ENCODE results near the gene MAP2K4.
"Not testable (repeated sequence)": the region's sequence is repeated elsewhere in the genome, so short reads cannot be mapped to it uniquely, and the experiment has no call there.

The MAP2K4 gene

GRCh38 chr17:12134587-12134986 lies 113.9 kb downstream of the MAP2K4 start:
- no peak for DNase-seq (ENCODE audit: low spot score)
- no peak for TF ChIP-seq CTCF (IDR thresholded peaks at IDR 0.05; ENCODE audit: extremely low read depth, missing control alignments)

GRCh38 chr17:12136243-12136642 lies 115.6 kb downstream of the MAP2K4 start:
- TF ChIP-seq CTCF (IDR thresholded peaks at IDR 0.05; ENCODE audit: extremely low read depth, missing control alignments): no peak
- DNase-seq (ENCODE audit: low spot score): no peak

- no peak for TF ChIP-seq CTCF (IDR thresholded peaks at IDR 0.05; ENCODE audit: extremely low read depth, missing control alignments)
- no peak for DNase-seq (ENCODE audit: low spot score)
These were observed 116.0 kb downstream of the MAP2K4 start for GRCh38 chr17:12136646-12137045.

GRCh38 chr17:12137859-12138258 lies 117.2 kb downstream of the MAP2K4 start:
- DNase-seq (ENCODE audit: low spot score): no peak
- no peak for TF ChIP-seq CTCF (IDR thresholded peaks at IDR 0.05; ENCODE audit: extremely low read depth, missing control alignments)

- TF ChIP-seq CTCF (IDR thresholded peaks at IDR 0.05; ENCODE audit: extremely low read depth, missing control alignments): no peak
- DNase-seq (ENCODE audit: low spot score): no peak
These were observed 120.0 kb downstream of the MAP2K4 start for GRCh38 chr17:12140685-12141084.

GRCh38 chr17:12162187-12162586 lies 141.5 kb downstream of the MAP2K4 start:
- DNase-seq (ENCODE audit: low spot score): not testable (repeated sequence)

- no peak for TF ChIP-seq CTCF (IDR thresholded peaks at IDR 0.05; ENCODE audit: extremely low read depth, missing control alignments)
- no peak for DNase-seq (ENCODE audit: low spot score)
These were observed 143.4 kb downstream of the MAP2K4 start for GRCh38 chr17:12164085-12164484.

- no peak for TF ChIP-seq CTCF (IDR thresholded peaks at IDR 0.05; ENCODE audit: extremely low read depth, missing control alignments)
- no peak for DNase-seq (ENCODE audit: low spot score)
These were observed 158.1 kb downstream of the MAP2K4 start for GRCh38 chr17:12178644-12179330.

Data from GM20000 (cell line).